ENCODE results near the gene WFDC1.

DNA sequence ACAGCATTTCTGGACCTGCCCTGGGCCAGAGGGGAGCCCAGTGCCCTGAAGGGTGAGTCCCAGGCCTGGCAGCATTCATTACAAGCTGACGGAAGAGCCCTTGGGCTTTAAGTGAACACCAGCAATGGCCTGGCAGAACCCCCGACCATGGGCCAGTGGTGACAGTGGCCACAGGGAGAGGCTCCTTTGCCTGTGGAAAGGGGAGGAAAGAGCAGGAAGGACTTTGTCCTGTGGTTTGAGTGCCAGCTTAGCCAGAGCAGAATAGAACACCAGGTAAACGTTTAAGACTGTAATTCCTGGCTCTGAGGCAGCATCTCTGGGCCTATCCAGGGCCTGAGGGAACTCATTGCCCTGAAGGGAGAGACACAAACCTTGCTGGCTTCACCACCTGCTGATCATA is 39.4 kb downstream of the WFDC1 start:
- TF ChIP-seq NFIC (IDR thresholded peaks at IDR 0.05; ENCODE audit: borderline replicate concordance): no peak
- TF ChIP-seq, protein P1, sequence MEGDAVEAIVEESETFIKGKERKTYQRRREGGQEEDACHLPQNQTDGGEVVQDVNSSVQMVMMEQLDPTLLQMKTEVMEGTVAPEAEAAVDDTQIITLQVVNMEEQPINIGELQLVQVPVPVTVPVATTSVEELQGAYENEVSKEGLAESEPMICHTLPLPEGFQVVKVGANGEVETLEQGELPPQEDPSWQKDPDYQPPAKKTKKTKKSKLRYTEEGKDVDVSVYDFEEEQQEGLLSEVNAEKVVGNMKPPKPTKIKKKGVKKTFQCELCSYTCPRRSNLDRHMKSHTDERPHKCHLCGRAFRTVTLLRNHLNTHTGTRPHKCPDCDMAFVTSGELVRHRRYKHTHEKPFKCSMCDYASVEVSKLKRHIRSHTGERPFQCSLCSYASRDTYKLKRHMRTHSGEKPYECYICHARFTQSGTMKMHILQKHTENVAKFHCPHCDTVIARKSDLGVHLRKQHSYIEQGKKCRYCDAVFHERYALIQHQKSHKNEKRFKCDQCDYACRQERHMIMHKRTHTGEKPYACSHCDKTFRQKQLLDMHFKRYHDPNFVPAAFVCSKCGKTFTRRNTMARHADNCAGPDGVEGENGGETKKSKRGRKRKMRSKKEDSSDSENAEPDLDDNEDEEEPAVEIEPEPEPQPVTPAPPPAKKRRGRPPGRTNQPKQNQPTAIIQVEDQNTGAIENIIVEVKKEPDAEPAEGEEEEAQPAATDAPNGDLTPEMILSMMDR (IDR thresholded peaks at IDR 0.05): no peak
- TF ChIP-seq EP300 (IDR thresholded peaks at IDR 0.05; ENCODE audit: borderline replicate concordance in 1 of 2, low read depth in 1 of 2, low read length in 1 of 2): no peak
- TF ChIP-seq JUND (IDR thresholded peaks at IDR 0.05): no peak
- TF ChIP-seq POLR2AphosphoS5 (IDR thresholded peaks at IDR 0.05; ENCODE audit: low read depth, low read length): no peak
- no peak for TF ChIP-seq MXI1 (IDR thresholded peaks at IDR 0.05; ENCODE audit: low read depth, low read length)
- TF ChIP-seq, protein P2, sequence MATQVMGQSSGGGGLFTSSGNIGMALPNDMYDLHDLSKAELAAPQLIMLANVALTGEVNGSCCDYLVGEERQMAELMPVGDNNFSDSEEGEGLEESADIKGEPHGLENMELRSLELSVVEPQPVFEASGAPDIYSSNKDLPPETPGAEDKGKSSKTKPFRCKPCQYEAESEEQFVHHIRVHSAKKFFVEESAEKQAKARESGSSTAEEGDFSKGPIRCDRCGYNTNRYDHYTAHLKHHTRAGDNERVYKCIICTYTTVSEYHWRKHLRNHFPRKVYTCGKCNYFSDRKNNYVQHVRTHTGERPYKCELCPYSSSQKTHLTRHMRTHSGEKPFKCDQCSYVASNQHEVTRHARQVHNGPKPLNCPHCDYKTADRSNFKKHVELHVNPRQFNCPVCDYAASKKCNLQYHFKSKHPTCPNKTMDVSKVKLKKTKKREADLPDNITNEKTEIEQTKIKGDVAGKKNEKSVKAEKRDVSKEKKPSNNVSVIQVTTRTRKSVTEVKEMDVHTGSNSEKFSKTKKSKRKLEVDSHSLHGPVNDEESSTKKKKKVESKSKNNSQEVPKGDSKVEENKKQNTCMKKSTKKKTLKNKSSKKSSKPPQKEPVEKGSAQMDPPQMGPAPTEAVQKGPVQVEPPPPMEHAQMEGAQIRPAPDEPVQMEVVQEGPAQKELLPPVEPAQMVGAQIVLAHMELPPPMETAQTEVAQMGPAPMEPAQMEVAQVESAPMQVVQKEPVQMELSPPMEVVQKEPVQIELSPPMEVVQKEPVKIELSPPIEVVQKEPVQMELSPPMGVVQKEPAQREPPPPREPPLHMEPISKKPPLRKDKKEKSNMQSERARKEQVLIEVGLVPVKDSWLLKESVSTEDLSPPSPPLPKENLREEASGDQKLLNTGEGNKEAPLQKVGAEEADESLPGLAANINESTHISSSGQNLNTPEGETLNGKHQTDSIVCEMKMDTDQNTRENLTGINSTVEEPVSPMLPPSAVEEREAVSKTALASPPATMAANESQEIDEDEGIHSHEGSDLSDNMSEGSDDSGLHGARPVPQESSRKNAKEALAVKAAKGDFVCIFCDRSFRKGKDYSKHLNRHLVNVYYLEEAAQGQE (IDR thresholded peaks at IDR 0.05; ENCODE audit: low read depth, low read length): no peak
- TF ChIP-seq RFX5 (IDR thresholded peaks at IDR 0.05; ENCODE audit: low read length): no peak
- TF ChIP-seq RCOR1 (IDR thresholded peaks at IDR 0.05; ENCODE audit: low read length): no peak
